ENCODE data around the gene AGBL5.

AGBL5 gene

DNA sequence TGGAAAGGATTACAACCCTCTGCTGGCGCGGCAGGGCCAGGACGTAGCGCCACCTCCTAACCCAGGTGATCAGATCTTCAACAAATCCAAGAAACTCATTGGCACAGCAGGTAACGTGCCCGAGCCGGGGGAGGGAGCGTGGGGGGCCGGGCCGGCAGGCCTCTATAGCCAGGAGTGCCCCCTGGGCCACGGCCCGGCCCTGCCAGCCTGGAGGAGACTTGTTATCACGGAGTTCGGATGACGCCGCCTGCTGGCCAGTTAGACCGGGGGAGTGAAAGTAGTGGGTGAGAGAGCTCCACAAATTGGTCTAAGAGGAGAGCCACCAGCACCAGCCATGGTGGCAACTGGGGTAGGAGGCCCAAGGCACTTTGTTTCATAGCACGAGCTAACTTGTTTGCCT is 27.3 kb upstream of the AGBL5 start:
- no peak for DNase-seq

DNA sequence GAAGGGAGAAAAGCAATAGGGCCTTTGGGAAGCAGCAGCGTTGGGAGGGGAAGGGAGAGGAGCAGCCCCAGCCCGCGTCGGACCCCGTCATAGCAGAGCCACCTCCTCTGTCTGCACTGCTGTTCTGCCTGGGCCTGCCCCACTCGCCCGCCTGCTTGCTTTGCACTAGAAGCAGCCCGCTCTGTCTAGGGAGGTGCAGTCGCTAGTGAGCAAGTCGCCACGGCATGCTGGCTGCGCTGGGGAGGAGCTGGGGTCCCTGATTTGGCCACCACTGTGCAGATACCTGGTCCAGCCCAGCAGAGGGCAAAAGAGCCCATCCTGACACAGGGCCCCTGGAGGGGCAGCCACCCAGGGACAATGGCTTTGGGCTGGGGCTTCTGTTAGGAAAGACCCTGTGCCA is 26.7 kb upstream of the AGBL5 start:
- DNase-seq, result no peak

GRCh38 chr2:27025281-27025800 is 26.1 kb upstream of the AGBL5 start:
- no peak for DNase-seq

DNA sequence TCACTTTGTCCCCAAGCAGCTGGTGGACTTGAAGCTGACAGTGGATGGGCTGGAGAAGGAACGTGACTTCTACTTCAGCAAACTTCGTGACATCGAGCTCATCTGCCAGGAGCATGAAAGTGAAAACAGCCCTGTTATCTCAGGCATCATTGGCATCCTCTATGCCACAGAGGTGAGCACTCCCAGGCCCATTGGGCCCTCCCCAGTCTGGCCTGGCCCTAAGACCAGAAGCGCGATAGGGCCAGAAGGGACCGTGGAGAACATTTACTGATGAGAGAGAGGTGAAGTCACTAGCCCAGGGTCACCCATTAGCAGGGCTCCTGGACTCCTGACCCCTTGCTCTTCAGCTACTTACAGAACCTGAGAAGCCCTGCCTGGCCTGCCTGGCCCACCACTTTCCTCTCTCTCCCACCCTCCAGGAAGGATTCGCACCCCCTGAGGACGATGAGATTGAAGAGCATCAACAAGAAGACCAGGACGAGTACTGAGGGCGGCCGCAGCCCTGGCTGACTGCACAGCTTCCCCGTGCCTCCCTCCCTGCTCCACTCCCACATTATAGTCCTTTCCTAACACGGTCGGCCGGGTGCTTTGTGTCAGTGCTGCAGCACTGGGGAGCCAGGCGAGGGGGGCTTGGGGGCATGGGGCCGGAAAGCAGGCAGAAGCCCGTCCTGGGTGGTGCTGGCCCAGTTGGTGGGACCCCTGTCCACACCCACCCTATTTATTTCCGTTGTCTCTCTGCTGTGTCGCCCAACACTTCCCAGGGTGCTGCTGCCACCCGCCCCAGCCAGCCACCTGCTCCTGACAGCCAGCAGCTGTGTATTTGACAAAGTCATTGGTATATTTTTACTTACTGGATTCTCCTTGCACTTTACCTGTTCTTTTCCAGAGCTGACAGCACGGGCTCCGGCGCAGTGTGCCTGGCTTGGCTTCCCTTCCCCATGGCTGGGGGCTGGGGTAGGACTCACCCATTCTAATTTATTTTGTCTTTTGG is 25.3 kb upstream of the AGBL5 start:
- DNase-seq, result peak in 1 of 58 donors; percentile 3

DNA sequence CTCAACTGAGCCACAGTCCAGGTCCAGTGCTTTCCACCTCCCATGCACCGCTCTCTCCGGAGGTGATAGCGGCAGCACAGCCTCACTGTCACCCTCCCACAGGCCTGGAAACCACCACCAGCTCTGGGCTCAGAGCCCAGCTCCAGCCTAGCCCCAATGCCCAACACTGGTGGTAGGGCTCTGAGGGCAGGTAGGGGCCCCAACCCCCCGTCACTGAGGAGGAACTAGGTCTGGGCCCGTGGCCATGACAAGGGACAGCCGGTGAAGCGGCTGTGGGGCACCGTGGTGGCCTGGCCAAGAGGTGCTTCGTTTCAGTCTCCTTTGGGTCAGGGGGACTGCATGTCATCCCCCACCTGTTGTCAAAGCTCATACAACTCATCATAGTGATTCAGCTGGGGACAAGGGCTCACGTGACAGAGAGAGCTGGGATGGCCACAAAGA is 24.2 kb upstream of the AGBL5 start:
- DNase-seq, result no peak

- DNase-seq, result no peak
Observed at GRCh38 chr2:27029051-27029450, 22.4 kb upstream of the AGBL5 start.

DNA sequence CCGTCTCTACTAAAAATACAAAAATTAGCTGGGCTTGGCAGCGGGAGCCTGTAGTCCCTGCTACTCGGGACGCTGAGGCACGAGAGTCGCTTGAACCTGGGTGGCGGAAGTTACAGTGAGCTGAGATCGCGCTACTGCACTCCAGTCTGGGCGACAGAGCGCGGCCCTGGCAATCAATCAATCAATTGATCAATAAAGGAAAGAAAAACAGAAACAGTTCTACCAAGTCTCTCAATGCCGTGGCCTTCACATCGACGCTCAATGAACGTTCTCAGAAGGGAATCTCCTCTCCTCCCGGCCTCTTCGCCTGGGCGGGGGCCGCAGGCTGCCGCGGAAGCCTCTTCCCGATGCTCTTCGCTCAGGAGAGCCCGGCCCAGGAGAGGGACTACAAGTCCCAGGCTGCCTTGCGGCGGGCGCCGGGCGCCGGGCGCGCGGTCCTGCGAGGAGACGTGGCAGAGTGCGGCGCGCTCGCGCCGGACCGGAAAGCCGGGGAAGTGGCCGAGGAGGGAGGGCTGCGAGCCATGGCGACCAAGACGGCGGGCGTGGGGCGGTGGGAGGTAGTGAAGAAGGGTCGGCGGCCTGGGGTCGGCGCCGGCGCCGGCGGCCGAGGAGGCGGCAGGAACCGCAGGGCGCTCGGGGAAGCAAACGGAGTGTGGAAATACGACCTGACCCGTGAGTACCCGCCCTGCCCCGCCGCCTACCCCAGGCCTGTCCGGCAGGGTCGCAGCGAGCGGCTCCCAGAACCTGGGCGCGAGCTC is 18.8 kb upstream of the AGBL5 start, which contains the start of gene TMEM214:
Gene TMEM214 (plus strand): TSS at position 471 of the 758 bp plus-strand sequence. CDS start 51 bp downstream, at position 522.
- peak; percentile 15 to 88 (median 76) for DNase-seq

GRCh38 chr2:27033253-27033852 is 18.1 kb upstream of the AGBL5 start:
- no peak for DNase-seq

DNA sequence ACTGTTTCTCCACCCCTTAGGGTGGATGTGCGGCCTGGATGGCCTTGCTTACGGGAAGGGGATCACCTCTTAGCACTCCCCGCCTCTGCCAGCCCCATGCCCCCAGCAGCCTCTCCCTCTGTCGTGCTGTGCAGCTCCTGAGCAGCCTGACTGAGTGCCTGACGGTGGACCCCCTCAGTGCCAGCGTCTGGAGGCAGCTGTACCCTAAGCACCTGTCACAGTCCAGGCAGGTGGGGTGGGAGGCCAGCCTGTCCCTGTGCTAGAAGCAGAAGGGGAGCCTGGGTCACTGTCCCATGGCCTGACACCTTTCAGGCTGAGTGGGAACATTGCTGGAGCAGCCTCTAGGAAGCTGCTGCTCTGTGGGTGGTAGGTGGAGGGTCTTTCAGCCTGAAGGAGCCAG is 13.5 kb upstream of the AGBL5 start:
- no peak for DNase-seq

- no peak for DNase-seq
Observed at GRCh38 chr2:27038631-27039339, 12.7 kb upstream of the AGBL5 start.

DNA sequence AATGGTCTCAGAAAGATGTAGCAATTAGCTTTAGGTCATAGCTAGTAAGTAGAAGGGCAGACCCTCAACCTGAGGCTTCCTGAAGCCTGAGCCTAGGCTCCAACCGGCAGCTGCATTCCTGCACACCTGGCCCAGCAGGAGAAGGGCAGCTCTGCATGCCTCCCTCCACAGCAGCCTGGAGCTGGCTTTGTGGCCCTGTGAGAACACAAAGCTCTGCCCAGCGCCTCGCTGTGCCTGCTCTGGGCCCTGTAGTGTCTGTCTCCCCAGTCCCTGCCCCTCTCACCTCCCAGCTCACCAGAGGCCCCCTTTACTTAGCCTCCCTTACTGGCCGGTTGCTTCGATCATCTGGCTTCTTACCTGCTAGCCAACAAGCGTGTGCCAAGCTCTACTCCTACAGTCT is 12.0 kb upstream of the AGBL5 start:
- DNase-seq, result no peak

- DNase-seq, result no peak
Observed at GRCh38 chr2:27039871-27040270, 11.6 kb upstream of the AGBL5 start.

- no peak for DNase-seq
Observed at GRCh38 chr2:27040282-27040681, 11.2 kb upstream of the AGBL5 start.

DNA sequence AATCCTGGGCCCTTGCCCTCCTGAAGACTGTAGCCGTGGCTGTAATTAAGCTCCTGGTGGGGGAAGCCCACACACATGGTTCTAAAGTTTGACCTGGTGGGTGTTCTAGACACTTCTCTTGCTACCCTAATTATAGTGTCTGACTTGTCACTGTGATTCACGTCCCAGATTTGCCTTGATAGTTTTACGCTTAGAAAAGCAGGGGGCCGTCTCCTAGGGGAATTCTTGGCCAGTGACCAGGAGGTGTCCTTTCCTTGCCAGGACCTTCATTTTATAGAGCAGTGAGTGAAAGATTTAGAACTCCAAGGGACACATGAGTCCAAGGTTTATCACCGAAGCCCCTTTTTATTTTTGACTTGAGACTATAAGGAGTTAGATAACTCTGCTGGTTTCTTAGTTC is 9.7 kb upstream of the AGBL5 start:
- DNase-seq, result peak in 1 of 58 donors; percentile 3

DNA sequence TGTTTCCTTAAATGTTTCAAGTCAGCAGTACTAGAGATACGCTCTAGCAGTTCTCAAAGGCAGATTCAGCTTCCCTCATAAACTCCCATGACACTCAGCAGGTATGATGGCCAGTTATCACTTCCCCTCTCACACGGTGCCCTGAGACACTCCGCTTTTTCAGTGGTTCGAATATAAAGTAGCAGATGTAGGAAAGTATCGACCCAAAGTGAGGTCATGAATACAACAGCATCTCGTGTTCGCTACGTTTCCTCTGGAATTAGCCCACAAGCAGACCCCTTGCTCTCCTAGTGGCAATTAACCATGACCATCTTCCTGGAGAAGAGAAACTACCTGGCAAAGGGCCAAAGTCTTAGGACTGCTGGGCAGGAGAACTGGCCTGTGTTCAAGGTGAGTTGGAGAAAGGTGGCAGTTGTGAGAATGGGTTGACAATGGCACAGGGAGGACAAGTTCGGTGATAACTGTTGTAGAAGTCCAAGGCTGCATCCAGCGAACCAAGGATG is 9.3 kb upstream of the AGBL5 start:
- DNase-seq, result no peak

DNA sequence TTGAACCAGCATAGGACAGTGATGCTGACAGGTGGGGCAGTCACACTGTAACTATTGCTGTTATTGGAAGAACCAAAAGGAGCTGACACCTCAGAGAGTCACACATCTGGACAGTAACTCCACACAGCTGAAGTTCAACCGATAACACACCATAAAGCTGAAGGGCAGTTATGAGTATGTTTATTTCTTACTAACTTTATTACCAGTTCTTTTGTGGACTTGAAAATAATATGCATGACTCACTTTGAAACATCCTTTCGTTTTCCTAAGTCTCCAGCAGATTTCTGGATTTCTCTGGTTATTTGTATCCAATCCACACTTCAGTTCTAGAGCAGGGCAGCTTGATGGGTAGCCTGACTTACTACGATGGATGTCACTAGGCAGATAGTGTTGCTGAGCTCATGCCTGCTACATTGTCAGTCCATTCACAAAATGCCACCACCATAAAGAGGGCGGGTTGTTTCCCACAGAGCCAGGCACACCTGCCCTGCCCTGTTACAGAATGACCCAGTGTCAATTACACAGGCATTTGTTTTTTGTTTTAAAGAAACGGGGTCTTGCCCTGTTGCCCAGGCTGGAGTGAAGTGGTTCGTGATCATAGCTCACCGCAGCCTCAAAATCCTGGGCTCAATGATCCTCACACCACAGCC is 8.4 kb upstream of the AGBL5 start:
- DNase-seq, result no peak

DNA sequence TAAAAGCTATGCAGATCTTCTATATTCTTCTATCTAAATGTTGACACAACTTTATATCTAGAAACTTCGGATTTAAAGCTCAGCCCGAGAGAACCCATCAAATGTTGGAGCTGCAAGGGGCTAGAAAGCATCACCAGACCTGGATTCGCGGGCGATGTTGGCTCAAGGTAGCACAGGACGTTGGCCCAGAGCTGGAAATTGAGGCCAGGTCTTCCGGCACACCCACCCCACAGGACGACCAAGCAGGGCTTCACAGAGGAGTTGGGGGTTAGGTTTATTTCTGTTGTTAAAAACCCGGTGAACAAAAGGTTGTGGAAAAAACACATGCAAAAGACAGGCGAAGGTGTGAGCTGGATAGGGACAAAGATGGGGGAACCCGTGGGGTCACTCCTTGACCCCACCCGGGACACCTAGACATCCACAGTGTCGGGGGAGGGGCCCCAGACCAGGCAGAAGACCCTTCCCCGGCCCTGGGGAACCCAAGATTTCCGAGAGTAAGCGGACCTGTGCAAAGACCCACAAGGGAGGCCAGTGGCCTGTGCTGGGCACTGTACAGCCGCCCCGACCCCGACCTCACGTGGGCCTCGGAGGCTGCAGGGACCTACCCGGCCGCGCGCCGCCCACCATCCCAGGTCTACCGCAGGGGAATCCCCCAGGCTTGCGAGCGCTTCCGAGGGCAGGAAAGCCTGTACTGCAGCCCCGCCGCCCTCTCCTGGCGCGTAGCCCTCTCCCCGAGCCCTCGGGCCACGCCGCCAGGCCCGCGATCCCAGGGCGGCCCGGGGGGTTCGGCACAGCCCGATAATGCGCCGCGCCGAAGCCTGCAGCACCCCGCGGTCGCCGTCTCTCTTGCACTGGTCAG is 1.8 kb upstream of the AGBL5 start:
- DNase-seq, result peak in 16 of 58 donors; percentile 30 to 67 (median 52)

GRCh38 chr2:27050281-27050995 is 1.0 kb upstream of the AGBL5 start:
- peak; percentile 69 to 95 (median 89) for DNase-seq

All from anterior cingulate cortex (tissue), 58 donors.